H9 (cell line): ENCODE data around the gene FMOD. TPM values are rescaled to one million over a fixed set of nuclear protein-coding genes. Genes with fewer than 3 reads are reported as not detected.

ENCODE experiments used
- DNase-seq: peaks from one replicate; pipeline ENCODE4 v3.0.0-alpha.2; 2017
- H2AFZ ChIP-seq: one replicate; pipeline ENCODE4 v1.6.1; 2013; ENCODE audit warnings: mild to moderate bottlenecking, low read length, control low read depth, moderate library complexity
- H2AK5ac ChIP-seq: 2 replicates; pipeline ENCODE4 v1.6.1; 2013; ENCODE audit warnings: low read length, control low read depth, mixed read lengths; ENCODE audit not compliant: insufficient read length
- H2BK120ac ChIP-seq: one replicate; pipeline ENCODE4 v1.6.1; 2013; ENCODE audit warnings: low read depth, mild to moderate bottlenecking, low read length, control low read depth, inconsistent platforms; ENCODE audit not compliant: poor library complexity, severe bottlenecking
- H2BK12ac ChIP-seq: 2 replicates; pipeline ENCODE4 v1.6.1; 2013; ENCODE audit warnings: low read length, control low read depth, mixed read lengths, low read depth; ENCODE audit not compliant: insufficient read length
- H2BK15ac ChIP-seq: 2 replicates; pipeline ENCODE4 v1.6.1; 2013; ENCODE audit warnings: low read depth, low read length, control low read depth
- H2BK20ac ChIP-seq: one replicate; pipeline ENCODE4 v1.6.1; 2013; ENCODE audit warnings: low read depth, mild to moderate bottlenecking, low read length, control low read depth, inconsistent platforms; ENCODE audit not compliant: poor library complexity, severe bottlenecking
- H2BK5ac ChIP-seq: 2 replicates; pipeline ENCODE4 v1.6.1; 2013; ENCODE audit warnings: low read length, control low read depth, mixed read lengths; ENCODE audit not compliant: insufficient read length
- H3K14ac ChIP-seq: 2 replicates; pipeline ENCODE4 v1.6.1; 2013; ENCODE audit warnings: low read length, control low read depth; ENCODE audit not compliant: insufficient read depth
- H3K18ac ChIP-seq: 2 replicates; pipeline ENCODE4 v1.6.1; 2013; ENCODE audit warnings: low read depth, mild to moderate bottlenecking, mixed read lengths, low read length, control low read depth; ENCODE audit not compliant: insufficient read length
- H3K23ac ChIP-seq: 2 replicates; pipeline ENCODE4 v1.6.1; 2013; ENCODE audit warnings: low read length, control low read depth, mixed read lengths, low read depth; ENCODE audit not compliant: insufficient read length
- H3K23me2 ChIP-seq: 2 replicates; pipeline ENCODE4 v1.6.1; 2013; ENCODE audit warnings: low read depth, mild to moderate bottlenecking, mixed read lengths, low read length, control low read depth; ENCODE audit not compliant: insufficient read length, poor library complexity, severe bottlenecking
- H3K27ac ChIP-seq: 2 replicates; pipeline ENCODE4 v1.5.1; 2013; ENCODE audit warnings: low read length, control low read depth, mixed read lengths, low read depth; ENCODE audit not compliant: insufficient read length
- H3K27me3 ChIP-seq: 2 replicates; pipeline ENCODE4 v1.6.1; 2013; ENCODE audit warnings: low read length, control low read depth, inconsistent platforms; ENCODE audit not compliant: insufficient read depth
- H3K4ac ChIP-seq: 2 replicates; pipeline ENCODE4 v1.6.1; 2013; ENCODE audit warnings: low read depth, mild to moderate bottlenecking, control low read depth, inconsistent platforms, low read length, moderate library complexity
- H3K4me1 ChIP-seq: 2 replicates; pipeline ENCODE4 v1.6.1; 2013; ENCODE audit warnings: low read length, control low read depth, inconsistent platforms; ENCODE audit not compliant: insufficient read depth
- H3K4me2 ChIP-seq: 2 replicates; pipeline ENCODE4 v1.6.1; 2013; ENCODE audit warnings: low read length, control low read depth, mixed read lengths; ENCODE audit not compliant: insufficient read length, insufficient read depth
- H3K56ac ChIP-seq: 2 replicates; pipeline ENCODE4 v1.6.1; 2013; ENCODE audit warnings: low read depth, mild to moderate bottlenecking, mixed read lengths, low read length, control low read depth; ENCODE audit not compliant: insufficient read length
- H3K79me1 ChIP-seq: 2 replicates; pipeline ENCODE4 v1.6.1; 2013; ENCODE audit warnings: low read depth, mild to moderate bottlenecking, moderate library complexity, low read length, control low read depth, inconsistent platforms; ENCODE audit not compliant: insufficient read depth, poor library complexity, severe bottlenecking
- H3K79me2 ChIP-seq: 2 replicates; pipeline ENCODE4 v1.6.1; 2013; ENCODE audit warnings: low read length, control low read depth, inconsistent platforms; ENCODE audit not compliant: insufficient read depth
- H3K9ac ChIP-seq: 2 replicates; pipeline ENCODE4 v1.6.1; 2013; ENCODE audit warnings: low read length, control low read depth, mixed read lengths; ENCODE audit not compliant: insufficient read length; ENCODE audit errors: extremely low read depth
- H3K9me3 ChIP-seq: one replicate; pipeline ENCODE4 v1.6.1; 2013; ENCODE audit warnings: low read depth, low read length, inconsistent platforms; ENCODE audit not compliant: control insufficient read depth
- H3T11ph ChIP-seq: one replicate; pipeline ENCODE4 v1.6.1; 2013; ENCODE audit warnings: mild to moderate bottlenecking, low read length, control low read depth, inconsistent platforms
- H4K20me1 ChIP-seq: one replicate; pipeline ENCODE4 v1.6.1; 2013; ENCODE audit not compliant: control insufficient read depth, insufficient read length, insufficient read depth
- H4K5ac ChIP-seq: 2 replicates; pipeline ENCODE4 v1.6.1; 2013; ENCODE audit warnings: low read depth, mild to moderate bottlenecking, mixed read lengths, low read length, control low read depth; ENCODE audit not compliant: insufficient read length
- H4K8ac ChIP-seq: replicated peaks from 2 replicates; pipeline ENCODE4 v1.6.1; 2013; ENCODE audit warnings: low read length, control low read depth, mixed read lengths, low read depth; ENCODE audit not compliant: insufficient read length
- H4K91ac ChIP-seq: 2 replicates; pipeline ENCODE4 v1.6.1; 2013; ENCODE audit warnings: low read depth, mild to moderate bottlenecking, moderate library complexity, mixed read lengths, low read length, control low read depth; ENCODE audit not compliant: insufficient read length
- H3K27ac Mint-ChIP-seq, 3 experiments: 2 replicates in 2 of 3; 3 replicates in 1 of 3; pipeline ENCODE4 v1.8.0; 2020 to 2021; ENCODE audit warnings: mixed read lengths in 3 of 3, mild to moderate bottlenecking in 1 of 3, moderate library complexity in 1 of 3
- H3K27me3 Mint-ChIP-seq: 2 replicates; pipeline ENCODE4 v1.8.0; 2021; ENCODE audit warnings: low read depth, mild to moderate bottlenecking, moderate library complexity, mixed read lengths
- H3K36me3 Mint-ChIP-seq, 3 experiments: 2 replicates in 2 of 3; 3 replicates in 1 of 3; pipeline ENCODE4 v1.8.0; 2020 to 2021; ENCODE audit warnings: low read depth in 3 of 3, mixed read lengths in 3 of 3; ENCODE audit not compliant: insufficient read depth in 1 of 3
- H3K4me1 Mint-ChIP-seq, 2 experiments: 2 replicates each; pipeline ENCODE4 v1.8.0; 2020; ENCODE audit warnings: mixed read lengths in 2 of 2
- H3K4me3 Mint-ChIP-seq, 2 experiments: 2 replicates in 1 of 2; 3 replicates in 1 of 2; pipeline ENCODE4 v1.8.0; 2020 to 2021; ENCODE audit warnings: mild to moderate bottlenecking in 2 of 2, mixed read lengths in 2 of 2, moderate library complexity in 1 of 2
- H3K9me3 Mint-ChIP-seq, 2 experiments: 2 replicates in 1 of 2; 3 replicates in 1 of 2; pipeline ENCODE4 v1.8.0; 2020; ENCODE audit warnings: mild to moderate bottlenecking in 2 of 2, mixed read lengths in 2 of 2, moderate library complexity in 1 of 2
- WGBS: extraction: QIAGEN DNeasy Blood & Tissue Kit; methylation state at CpG from one replicate; pipeline ENCODE4 v1.1.7; 2013; ENCODE audit warnings: missing lambda C conversion rate, low lambda C conversion rate, mixed read lengths; ENCODE audit not compliant: insufficient read length; ENCODE audit errors: extremely low coverage; 5-methylcytosine and 5-hydroxymethylcytosine counted together
- total RNA-seq: library from RNA; stranded (reverse); gene quantifications from 2 replicates; pipeline ENCODE4 v1.2.1, GENCODE V29; 2021
- TF ChIP-seq, protein P1 (sequence below): fragments of 200-600 bp; sonication (generic); conservative IDR thresholded peaks from 3 replicates; pipeline ENCODE4 v1.8.0; 2021; ENCODE audit warnings: antibody characterized with exemption, mild to moderate bottlenecking

The FMOD gene
- total RNA-seq, 1 experiment from 2014 or later, result not detected

DNA sequence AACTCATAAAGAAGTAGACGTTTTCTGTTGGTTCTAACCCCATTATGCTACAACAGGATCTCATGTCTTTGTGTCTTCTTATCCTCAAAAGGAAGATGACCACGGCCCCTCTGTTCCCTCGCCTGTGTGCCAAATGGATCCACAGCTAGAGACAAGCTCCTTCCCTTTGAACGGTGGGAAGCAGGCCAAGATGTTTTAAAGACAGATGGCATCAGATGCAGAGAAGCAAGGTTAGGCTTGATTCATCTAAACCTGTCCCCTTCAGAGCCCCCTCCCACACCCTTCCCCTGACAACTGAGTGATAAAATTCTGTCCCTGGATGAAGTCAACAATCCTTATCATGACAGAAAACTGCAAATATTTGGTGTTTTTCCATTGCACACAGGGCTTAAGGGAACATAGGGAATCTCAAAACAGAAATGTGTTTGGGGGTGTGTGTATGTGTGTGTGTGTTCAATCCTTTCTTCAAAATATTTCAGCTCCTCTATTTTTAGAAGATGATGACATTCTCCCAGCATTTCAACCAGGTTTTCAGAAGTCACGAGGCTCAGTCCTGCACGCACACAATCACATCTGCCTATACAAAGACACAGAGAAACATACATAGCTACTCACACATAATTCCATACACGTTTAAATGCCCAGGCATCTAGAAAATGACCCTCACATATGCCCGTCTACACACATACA, 27.8 kb upstream of the FMOD start:
- Histone ChIP-seq H3K79me1 (no peaks in the 10 kb centered on the region), H3K23me2 (no peaks in the 10 kb centered on the region), H4K91ac (no peak overlapping the region), H4K8ac (no peak overlapping the region), H3K9me3 (no peaks in the 10 kb centered on the region), H2BK5ac (no peak overlapping the region), H2AFZ (no peak overlapping the region), H3K27ac (no peak overlapping the region), H4K5ac (no peak overlapping the region), H3K4me2 (no peak overlapping the region), H3K79me2 (no peaks in the 10 kb centered on the region), H3K23ac (no peak overlapping the region), H2BK15ac (no peak overlapping the region), H2AK5ac (no peak overlapping the region), H3K9ac (no peak overlapping the region), H3T11ph (no peak overlapping the region), H4K20me1 (no peaks in the 10 kb centered on the region), H2BK20ac (no peak overlapping the region), H3K18ac (no peak overlapping the region), H3K4me1 (no peaks in the 10 kb centered on the region), H3K14ac (no peak overlapping the region), H3K27me3 (no peaks in the 10 kb centered on the region), H3K4ac (no peak overlapping the region), H3K56ac (no peak overlapping the region), H2BK12ac (no peak overlapping the region), H2BK120ac (no peak overlapping the region)
- H3K4me3 Mint-ChIP-seq, result no peak overlapping the region
- peaks cover 20% of the 10 kb centered on the region for H3K27me3 Mint-ChIP-seq
- peaks cover 7 to 10% of the 10 kb centered on the region in 2 experiments for H3K4me1 Mint-ChIP-seq
- no peak overlapping the region for H3K27ac Mint-ChIP-seq
- WGBS, result no CpG with 5 or more reads among the region's 8 CpGs
- DNase-seq, result no peak
- TF ChIP-seq, protein P1, sequence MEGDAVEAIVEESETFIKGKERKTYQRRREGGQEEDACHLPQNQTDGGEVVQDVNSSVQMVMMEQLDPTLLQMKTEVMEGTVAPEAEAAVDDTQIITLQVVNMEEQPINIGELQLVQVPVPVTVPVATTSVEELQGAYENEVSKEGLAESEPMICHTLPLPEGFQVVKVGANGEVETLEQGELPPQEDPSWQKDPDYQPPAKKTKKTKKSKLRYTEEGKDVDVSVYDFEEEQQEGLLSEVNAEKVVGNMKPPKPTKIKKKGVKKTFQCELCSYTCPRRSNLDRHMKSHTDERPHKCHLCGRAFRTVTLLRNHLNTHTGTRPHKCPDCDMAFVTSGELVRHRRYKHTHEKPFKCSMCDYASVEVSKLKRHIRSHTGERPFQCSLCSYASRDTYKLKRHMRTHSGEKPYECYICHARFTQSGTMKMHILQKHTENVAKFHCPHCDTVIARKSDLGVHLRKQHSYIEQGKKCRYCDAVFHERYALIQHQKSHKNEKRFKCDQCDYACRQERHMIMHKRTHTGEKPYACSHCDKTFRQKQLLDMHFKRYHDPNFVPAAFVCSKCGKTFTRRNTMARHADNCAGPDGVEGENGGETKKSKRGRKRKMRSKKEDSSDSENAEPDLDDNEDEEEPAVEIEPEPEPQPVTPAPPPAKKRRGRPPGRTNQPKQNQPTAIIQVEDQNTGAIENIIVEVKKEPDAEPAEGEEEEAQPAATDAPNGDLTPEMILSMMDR, result no peak
- no peaks in the 10 kb centered on the region for H3K9me3 Mint-ChIP-seq
- H3K36me3 Mint-ChIP-seq, result no peaks in the 10 kb centered on the region
